Fibroblast of the conjunctiva (primary cell): ENCODE data around the gene CCDC137.
"Not testable (repeated sequence)": the region's sequence is repeated elsewhere in the genome, so short reads cannot be mapped to it uniquely, and the experiment has no call there.

ENCODE experiments used
- DNase-seq: peaks from one replicate; pipeline ENCODE4 v3.0.0-alpha.2; 2010; ENCODE audit warnings: low read depth

Gene CCDC137

DNA sequence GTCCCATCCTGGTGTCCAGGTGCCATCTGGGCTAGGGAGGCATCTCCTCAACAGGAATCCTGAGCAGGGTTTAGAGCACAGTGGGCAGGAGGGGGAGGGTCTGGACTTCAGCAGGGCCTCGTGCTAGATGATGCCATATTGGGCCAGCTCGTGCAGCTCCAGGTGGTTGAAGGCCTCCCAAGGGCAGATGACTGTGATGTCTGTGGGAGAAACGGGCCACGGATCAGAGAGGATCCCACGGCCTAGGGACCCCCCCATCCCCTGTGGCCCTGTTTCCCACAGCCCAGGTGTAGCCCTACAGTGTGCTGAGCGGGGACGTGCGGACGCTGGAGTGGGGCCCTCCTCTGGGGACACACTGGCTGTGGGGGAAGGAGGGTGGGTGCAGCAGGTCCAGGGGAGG, 15.6 kb upstream of the CCDC137 start:
- no peak for DNase-seq

DNA sequence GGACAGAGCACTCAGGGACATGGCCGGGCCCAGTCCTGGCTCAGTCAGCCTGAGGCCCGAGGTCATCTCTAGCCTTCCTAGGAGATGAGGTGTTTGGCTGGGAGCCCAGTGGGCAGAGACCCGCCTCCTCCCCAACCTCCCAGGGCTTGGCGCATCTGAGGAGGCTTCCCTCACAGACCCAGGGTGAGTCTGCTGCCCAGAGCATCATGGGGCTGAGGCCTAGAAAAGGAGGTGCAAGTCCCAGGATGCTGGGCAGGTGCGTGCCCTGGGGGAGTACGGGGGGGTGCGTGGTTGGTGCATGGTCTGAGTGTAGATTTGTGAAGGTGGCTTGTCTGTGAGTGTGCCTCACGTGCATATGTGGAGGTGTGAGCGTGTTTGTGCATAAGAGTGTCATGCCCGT, 14.8 kb upstream of the CCDC137 start:
- peak; percentile 78 for DNase-seq

DNA sequence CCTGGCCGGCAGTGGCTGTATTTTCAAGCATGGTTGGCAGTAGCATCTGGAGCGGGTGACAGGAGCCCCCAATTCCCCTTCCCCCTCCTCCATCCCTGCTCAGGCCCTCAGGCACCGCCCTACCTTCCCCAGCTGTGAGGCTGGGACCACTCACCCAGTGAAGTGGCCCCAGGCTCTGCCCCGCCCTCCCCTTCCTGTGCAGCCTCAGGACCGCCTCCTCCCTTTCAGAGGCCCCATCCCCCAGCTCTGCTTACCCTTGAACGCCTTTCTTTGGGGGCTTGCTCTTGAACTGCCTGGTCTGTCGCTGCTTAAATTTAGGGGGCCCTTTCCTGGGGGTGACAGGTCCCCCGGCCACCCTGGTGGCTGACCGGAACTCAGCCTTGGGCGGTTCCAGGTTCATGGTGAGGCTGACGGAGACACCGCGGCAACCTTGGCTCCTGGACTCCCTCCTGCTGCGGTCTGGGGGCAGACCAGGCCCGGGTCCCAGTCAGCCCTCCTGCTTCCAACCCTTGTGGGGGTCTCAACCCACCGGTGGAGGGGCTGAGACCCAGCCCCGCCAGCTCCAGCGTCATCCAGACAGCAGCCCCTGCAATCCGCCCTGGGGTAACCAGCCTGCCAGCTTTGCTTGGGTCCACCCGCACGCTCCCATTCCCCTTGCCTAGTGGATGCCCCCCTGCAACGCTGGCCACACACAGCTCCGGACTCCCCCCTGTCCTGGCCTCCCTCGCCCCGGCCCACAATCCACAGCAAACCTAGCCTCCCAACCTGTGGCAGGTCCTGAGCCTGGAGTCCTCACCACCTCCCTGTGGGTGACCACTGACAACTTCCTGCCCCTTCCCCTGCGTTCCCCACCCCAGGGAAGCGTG, 13.4 kb upstream of the CCDC137 start:
- no peak for DNase-seq

DNA sequence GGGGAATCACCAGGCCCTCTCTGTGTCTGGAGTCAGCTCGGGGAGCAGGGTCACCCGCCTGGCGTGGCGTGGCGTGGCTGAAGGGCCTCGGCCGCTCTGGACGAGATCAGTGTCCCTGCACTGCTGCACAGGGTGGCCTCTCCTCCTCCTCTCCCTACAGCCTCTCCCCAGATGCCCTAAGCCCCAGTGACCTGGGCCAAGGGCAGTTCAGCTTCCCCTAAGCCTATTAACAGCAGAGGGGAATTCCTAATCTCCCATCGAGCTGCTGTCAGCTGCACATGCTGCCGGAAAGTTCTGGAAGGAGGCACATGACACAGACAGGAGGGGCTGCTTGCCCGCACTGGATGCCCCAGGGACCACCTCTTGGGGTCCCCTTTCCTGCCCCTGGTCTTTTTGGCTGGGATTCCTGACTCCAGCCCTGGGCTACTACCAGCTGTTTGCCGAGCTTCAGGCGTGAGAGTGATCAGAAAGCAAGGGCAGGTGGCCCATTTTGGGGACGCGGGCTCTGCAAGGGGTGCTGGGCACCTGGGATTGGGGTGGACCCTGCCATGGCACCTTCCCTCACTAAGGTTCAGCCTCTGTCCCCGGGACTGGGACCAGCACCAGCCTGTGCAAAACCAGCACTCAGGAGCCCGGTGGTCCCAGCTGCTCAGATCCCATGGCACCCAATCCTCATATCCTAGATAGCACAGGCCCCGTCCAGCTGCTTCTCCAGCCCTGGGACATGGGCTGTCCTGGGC, 11.0 kb upstream of the CCDC137 start:
- DNase-seq: no peak

DNA sequence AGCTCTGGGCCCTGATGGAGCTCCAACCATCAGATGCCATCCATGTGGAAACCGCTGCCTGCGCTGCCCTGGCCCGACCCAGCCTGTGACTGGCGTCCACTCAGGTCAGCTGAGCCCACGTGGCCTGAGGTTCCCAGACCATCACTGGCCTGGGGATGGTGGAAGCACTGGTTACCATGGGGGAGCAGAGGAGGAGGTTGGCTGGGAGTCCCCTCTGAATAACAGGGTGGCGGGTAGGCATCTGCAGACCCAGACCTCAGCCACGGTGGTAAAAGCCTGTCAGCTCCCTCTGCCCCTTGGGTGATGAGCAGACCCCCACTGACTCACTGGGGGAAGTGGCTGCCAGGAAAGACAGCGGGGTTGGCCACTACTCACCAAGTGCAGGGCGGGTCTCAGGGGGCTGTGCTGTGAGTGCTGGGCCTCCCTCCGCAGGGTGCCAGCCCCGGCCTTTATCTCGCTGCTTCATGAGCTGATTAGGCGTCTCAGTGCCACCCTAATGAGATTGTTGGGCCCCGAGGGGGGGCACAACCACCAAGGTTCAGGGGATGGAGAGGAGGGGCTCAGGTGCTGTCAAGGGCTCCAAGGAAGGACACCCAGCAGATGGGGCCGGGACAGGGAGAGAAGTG, 10.3 kb upstream of the CCDC137 start, which contains the start of gene PDE6G:
PDE6G (minus strand) TSS at position 425 of the 626 bp plus-strand sequence. CDS start 3,237 bp downstream, outside the sequence.
- no peak for DNase-seq

DNA sequence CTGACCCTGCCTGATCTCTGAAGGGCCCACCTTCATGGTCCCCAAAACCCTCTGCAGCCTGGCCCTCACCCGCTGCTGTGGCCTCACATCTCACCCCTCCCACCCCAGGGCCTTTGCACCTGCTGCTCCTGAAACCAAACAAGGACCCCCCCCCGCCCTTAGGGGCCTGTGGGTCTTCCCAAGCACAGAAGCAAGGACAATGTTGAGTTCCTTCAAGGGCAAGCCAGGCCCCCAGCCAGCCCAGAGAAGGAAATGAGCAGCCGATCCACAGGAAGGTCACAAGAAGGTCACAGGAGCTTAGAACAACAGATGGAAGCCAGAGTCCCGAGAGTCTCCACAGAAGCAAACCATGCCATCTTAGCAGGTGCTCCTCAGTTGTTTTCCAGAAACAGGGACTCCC, 9.7 kb upstream of the CCDC137 start:
- no peak for DNase-seq

DNA sequence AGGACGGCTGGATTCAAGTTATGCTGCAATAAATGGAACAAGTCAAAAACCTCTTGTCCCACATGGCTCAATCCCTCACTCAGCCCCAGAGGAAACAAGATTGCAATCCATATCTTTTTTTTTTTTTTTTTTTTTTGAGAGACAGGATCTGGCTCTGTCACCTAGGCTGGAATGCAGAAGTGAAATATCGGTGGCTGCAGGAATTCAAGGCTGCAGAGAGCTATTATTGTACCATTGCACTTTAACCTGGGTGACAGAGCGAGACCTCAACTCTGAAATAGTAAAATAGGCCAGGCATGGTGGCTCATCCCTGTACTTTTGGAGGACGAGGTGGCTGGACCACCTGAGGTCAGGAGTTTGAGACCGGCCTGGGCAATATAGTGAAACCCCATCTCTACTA, 7.5 kb upstream of the CCDC137 start:
- no peak for DNase-seq

DNA sequence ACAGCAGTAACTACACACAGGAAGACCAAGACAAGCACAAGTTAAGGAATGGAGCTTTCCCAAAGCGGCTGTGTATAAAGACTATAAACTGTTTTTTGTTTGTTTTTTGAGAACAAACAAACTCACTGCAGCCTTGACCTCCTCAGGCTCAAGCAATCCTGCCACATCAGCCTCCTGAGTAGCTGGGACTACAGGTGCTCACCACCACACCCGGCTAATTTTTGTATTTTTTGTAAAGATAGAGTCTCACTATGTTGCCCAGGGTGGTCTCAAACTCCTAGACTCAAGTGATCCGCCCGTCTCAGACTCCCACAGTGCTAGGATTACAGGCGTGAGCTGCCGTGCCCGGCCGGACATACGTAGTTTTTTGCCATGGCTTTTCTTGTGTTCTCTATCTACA, 6.1 kb upstream of the CCDC137 start:
- no peak for DNase-seq

DNA sequence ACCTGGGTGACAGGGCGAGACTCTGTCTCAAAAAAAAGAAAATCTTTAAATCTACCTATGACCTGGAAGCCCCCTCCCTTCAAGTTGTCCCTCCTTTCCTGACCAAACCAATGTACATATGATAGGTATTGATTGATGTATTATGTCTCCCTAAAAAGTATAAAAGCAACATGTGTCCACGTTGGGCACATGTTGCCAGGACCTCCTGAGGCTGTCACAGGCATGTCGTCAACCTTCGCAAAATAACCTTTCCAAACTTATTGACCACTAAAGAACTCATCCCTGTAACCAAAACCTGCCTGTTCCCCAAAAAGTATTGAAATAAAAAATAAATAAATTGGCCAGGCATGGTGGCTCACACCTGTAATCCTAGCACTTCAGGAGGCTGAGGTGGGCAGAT, 4.5 kb upstream of the CCDC137 start:
- no peak for DNase-seq

DNA sequence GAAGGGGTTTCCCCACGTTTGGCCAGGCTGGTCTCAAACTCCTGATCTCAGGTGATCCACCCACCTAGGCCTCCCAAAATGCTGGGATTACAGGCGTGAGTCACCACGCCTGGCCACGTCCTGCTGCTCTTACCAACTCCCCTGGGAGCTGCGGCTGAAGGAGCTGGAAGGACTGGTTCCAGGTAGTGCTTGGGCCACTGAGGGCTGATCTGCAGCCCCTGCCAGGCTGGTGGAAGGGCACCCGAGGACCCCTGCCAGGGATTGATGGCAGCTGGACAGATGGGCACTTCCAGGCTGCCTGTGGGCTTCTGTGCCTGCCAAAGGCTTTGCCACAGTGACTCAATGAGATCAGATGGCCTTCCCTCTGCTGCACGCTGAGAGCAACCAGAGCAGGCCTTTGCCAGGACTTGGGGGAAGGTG, 2.5 kb upstream of the CCDC137 start:
- no peak for DNase-seq

DNA sequence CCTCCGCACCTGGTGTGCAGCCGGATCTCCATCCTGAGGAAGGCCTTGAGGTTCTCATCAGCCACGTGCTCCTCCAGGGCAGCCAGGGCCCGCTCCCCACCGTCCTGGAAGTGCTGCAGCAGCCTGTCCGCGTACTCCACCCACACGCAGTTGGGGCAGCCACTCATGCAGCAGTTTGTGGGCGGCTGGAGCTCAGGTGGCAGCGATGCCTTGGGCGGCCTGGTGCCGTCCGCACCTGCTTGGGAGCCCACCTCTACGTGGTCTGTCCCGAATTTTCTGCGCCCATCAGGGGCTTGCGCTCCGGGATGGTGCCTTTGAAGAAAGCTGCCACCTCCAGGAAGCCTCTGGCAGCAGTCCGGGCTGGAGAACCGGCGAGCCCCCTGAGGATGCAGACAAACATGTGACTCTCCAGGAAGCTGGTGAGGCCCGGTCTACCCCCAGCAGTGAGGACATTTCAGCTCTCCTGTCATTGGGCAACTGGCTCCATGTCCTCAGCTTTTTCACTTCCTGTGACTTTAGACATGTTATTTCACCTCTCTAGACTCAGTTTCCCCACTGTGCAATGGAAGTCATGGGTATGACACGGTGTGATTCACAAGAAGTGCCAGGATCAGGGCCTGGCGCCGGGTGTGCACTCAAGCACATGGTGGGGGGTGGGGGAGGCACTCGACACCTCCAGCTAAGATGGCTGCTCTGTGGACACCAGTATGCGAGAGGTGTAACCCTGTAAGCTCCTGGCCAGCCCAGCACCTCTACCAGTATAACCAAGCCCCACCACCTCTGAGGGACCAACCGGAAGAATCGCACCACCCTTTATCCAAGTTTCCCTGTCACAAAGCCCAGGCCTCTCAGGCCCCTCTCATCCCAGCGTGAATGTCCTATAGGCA, 1.1 kb upstream of the CCDC137 start:
- DNase-seq: no peak

DNA sequence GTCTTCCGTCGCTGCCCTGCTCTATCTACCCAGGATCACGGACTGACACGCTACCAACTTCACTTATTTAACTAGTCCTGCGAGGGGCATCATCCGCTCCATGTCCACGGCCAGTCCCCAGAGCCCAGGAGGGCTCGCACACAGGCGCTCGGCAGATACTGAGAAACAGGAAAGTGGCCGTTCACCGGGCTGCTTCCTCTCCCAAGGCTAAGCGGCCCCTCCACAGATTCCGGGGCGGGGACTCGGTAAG, 520 bp upstream of the CCDC137 start:
- no peak for DNase-seq

DNA sequence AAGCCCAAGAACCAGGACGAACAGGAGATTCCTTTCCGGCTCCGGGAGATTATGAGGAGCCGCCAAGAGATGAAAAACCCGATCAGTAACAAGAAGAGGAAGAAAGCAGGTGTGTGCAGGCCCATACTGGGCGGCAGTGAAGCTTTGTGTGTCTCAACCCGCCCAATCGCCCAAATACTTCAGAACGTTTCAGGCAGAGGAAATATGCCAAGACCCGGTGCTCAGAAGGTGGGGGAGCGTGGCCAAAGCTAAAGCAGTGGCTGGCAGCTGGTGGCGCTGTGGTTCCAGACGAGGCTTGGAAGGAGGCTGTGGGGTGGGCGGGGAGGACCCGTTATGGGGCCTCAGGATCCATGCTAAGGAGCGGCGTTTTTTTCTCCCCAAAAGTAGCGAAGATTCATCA, 1.2 kb downstream of the CCDC137 start:
- DNase-seq: no peak

DNA sequence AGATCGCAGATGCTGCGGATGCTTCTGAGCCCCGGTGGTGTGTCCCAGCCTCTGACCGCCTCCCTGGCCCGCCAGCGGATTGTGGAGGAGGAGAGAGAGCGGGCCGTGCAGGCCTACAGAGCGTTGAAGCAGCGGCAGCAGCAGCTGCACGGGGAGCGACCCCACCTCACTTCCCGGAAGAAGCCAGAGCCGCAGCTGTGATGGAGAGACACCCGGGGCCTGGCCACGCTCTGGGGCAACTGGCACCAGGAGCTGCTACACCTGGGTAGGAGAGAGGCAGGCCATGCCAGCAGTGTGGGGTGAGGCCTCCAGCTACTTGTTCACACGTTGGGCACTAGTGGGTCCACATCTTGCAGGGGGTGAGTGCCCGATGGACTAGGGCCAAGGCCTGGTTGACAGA, 6.0 kb downstream of the CCDC137 start:
- no peak for DNase-seq

DNA sequence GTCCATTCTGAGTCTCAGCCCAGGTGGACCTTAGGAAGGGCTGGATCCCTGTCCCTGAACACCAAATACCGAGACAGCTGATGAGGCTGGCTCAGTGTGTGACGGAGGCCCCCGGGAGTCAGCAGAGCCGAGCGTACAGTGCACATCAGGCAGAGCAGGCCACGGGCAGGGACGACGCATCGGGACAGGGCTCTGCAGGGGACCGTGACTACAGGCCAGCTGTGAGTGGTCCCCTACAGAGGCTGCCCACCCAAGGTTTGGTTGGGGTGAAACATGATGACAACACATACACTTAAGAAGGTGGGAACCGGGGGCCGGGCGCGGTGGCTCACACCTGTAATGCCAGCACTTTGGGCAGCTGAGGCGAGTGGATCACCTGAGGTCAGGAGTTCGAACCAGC, 6.4 kb downstream of the CCDC137 start:
- no peak for DNase-seq

DNA sequence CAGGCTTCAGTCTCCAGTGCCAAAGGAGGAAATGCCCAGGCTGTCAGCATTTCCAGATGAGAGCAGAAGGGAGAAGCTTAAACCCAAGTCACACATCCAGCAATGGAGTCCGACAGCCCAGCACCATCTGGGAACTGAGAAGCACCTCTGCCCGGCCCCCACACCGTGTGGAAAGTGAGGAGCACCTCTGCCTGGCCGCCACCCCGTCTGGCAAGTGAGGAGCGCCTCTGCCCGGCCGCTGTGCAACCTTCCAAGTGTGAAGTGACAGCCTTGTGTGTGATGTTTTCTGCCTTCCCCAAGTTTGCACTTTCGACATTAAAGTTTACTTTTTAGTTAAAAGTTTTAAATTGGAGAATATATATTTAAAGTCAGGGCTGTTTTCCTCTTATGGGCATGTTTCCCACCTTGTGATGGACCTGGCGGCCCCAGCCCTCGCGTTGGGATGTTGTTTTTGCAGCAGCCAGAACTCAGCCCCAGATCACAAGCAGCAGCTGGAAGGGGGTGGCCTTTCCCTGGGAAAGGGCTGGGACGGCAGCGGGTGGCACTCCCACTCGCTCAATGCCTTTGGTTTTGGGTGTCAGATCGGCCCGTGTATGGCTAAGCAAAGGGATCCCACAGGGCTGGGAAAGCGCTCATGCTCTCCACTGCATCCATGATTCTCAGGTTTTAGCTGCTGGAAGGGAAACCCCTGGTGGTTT, 7.2 kb downstream of the CCDC137 start:
- DNase-seq: no peak

DNA sequence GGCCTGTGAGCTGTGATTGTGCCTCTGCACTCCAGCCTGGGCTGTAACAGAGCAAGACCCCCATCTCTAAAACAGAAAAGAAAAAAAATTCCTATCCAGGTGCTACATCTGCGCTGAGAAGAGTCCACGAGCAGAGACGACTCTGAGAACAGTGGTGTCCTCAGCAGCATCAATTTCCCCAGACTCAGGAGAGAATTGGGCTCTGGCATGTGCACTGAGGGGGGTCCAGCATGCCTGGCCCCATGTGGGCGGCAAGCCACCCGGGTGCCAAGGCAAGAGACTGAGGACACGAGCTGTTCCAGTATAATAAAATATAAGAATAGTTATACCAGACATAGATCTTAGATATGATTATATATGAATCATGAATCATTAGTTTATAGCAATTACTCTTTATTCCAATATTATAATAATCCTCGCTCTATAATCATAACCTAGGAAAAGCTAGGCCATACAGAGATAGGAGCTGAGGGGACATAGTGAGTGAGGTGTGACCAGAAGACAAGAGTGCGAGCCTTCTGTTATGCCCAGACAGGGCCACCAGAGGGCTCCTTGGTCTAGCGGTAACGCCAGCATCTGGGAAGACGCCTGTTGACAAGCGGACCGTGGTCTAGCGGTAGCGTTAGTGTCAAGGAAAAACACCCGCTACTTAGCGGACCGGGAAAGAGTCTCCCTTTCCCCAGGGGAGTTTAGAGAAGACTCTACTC, 9.1 kb downstream of the CCDC137 start:
- not testable (repeated sequence) for DNase-seq

DNA sequence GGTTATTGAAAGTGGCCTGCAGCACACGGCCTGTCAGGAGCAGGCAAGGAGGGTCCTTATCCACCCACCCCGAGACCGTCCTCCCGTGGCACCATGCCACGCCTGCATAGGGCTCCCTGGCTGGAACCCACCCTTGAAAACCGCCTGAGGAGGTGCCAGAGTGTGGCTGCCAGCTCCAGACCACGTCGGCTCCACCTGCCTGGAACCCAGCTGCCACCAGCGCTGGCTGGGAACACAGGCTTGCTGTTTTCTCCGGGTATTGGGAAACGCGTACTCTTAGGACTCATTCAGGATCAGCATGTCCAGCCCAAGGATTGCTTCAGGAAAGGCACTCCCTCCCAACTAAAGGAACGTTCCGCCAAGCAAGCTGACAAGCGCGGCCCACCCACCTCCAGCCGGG, 10.4 kb downstream of the CCDC137 start:
- no peak for DNase-seq

DNA sequence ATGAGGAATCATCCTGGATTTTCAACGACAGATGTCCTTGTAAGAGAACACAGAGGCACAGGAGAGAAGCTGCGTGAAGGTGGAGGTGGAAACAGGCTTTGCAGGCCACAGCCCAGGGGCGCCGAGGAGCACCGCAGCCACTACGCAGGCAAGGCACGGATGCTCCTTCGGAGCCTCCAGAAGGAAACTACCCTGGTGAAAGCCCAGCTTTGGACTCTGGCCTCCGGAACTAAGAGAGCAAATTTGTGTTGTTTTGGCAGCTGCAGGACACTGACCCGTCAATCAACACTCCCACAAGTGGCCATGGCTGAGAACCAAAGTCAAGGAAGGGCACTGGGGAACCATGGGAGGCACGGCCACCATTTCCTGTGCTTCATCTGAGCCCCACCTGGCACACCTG, 13.6 kb downstream of the CCDC137 start:
- no peak for DNase-seq

DNA sequence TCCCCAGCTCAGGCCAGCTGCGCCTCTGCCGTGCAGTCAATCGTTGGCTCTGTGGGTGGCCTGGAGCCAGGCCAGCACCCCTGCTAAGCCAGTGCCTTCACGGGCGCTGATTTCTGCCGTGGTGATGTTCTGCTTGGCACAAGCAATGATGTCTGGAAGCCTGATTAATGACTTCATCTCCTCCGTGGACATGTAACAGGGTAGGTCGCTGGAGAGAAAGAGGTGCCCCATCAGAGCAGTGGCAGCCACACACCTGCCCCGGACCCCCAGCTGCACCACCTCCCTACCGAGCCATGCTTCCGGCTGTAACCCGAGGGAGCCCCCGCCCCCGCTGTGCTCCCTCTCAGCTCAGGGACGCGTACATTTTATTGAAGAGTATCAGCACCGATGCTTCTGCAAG, 15.1 kb downstream of the CCDC137 start:
- no peak for DNase-seq
